KMS-11 (cell line): ENCODE data around the gene EGLN1.

Experiments used
- H2AFZ ChIP-seq: fragments of 200-600 bp; sonication (generic); 2 replicates; pipeline ENCODE4 v1.6.1; 2016; ENCODE audit warnings: antibody characterized with exemption, mixed run types, low read depth
- H3K27ac ChIP-seq: fragments of 200-600 bp; sonication (generic); 2 replicates; pipeline ENCODE4 v1.6.1; 2016; ENCODE audit warnings: mild to moderate bottlenecking, mixed run types
- H3K27me3 ChIP-seq: fragments of 200-600 bp; sonication (generic); 2 replicates; pipeline ENCODE4 v1.6.1; 2017; ENCODE audit warnings: mild to moderate bottlenecking, low read depth, mixed run types, moderate library complexity; ENCODE audit not compliant: insufficient read depth
- H3K36me3 ChIP-seq: fragments of 200-600 bp; sonication (generic); 2 replicates; pipeline ENCODE4 v1.6.1; 2017; ENCODE audit warnings: mild to moderate bottlenecking, mixed run types; ENCODE audit not compliant: insufficient read depth
- H3K4me1 ChIP-seq: fragments of 200-600 bp; sonication (generic); 2 replicates; pipeline ENCODE4 v1.6.1; 2016; ENCODE audit warnings: mild to moderate bottlenecking, low read depth, mixed run types; ENCODE audit not compliant: poor library complexity, severe bottlenecking
- H3K4me2 ChIP-seq: fragments of 200-600 bp; sonication (generic); 2 replicates; pipeline ENCODE4 v1.7.0; 2016; ENCODE audit warnings: mild to moderate bottlenecking, mixed run types
- H3K4me3 ChIP-seq: fragments of 200-600 bp; sonication (generic); IDR thresholded peaks from 2 replicates; pipeline ENCODE4 v1.6.1; 2017; ENCODE audit warnings: low read depth, low read length, mixed read lengths; ENCODE audit not compliant: insufficient read depth
- H3K79me2 ChIP-seq: fragments of 200-600 bp; sonication (generic); 2 replicates; pipeline ENCODE4 v1.6.1; 2016; ENCODE audit warnings: low read depth, mixed run types; ENCODE audit not compliant: insufficient read depth
- H3K9ac ChIP-seq: fragments of 200-600 bp; sonication (generic); 2 replicates; pipeline ENCODE4 v1.6.1; 2016; ENCODE audit warnings: mild to moderate bottlenecking, mixed run types
- H4K20me1 ChIP-seq: fragments of 200-600 bp; sonication (generic); 2 replicates; pipeline ENCODE4 v1.6.1; 2016; ENCODE audit warnings: mild to moderate bottlenecking, mixed run types; ENCODE audit not compliant: insufficient read depth
- CTCF ChIP-seq: fragments of 200-600 bp; sonication (generic); conservative IDR thresholded peaks from 2 replicates; pipeline ENCODE4 v1.6.1; 2017; ENCODE audit warnings: low read depth, mild to moderate bottlenecking, antibody characterized with exemption, low read length, moderate library complexity, mixed read lengths

EGLN1 gene

GRCh38 chr1:231408528-231409094 is 13.5 kb downstream of the EGLN1 start:
- no peaks in the 10 kb centered on the region for H4K20me1 ChIP-seq
- H3K4me2 ChIP-seq, result no peak overlapping the region
- no peaks in the 10 kb centered on the region for H3K27me3 ChIP-seq
- peaks cover 9% of the 10 kb centered on the region for H3K4me1 ChIP-seq
- no peak overlapping the region for H3K9ac ChIP-seq
- no peaks in the 10 kb centered on the region for H3K36me3 ChIP-seq
- peaks cover 12% of the 10 kb centered on the region; the same call in 1 of the 2 replicates for H3K79me2 ChIP-seq
- no peak for TF ChIP-seq CTCF
- no peak overlapping the region for H3K27ac ChIP-seq
- no peak overlapping the region for H2AFZ ChIP-seq
- no peak overlapping the region for H3K4me3 ChIP-seq

GRCh38 chr1:231407547-231408396 is 14.3 kb downstream of the EGLN1 start:
- Histone ChIP-seq H2AFZ (no peak overlapping the region), H3K27me3 (no peaks in the 10 kb centered on the region), H3K36me3 (no peaks in the 10 kb centered on the region), H3K9ac (no peak overlapping the region), H3K4me1 (peaks cover under 1% of the 10 kb centered on the region), H3K4me2 (no peak overlapping the region), H3K27ac (no peak overlapping the region), H3K4me3 (no peak overlapping the region), H4K20me1 (no peaks in the 10 kb centered on the region), H3K79me2 (peaks cover 5% of the 10 kb centered on the region; the same call in 1 of the 2 replicates)
- TF ChIP-seq CTCF, result no peak

- Histone ChIP-seq H3K9ac (no peak overlapping the region), H3K27ac (no peak overlapping the region), H3K4me2 (no peak overlapping the region), H4K20me1 (no peaks in the 10 kb centered on the region), H3K4me3 (no peak overlapping the region), H3K4me1 (no peaks in the 10 kb centered on the region), H3K36me3 (no peaks in the 10 kb centered on the region), H3K79me2 (peaks cover 4% of the 10 kb centered on the region; the same call in 1 of the 2 replicates), H2AFZ (no peak overlapping the region), H3K27me3 (no peaks in the 10 kb centered on the region)
- TF ChIP-seq CTCF, result no peak
These were observed 15.0 kb downstream of the EGLN1 start for GRCh38 chr1:231407049-231407448.

GRCh38 chr1:231404318-231404717 is 17.8 kb downstream of the EGLN1 start:
- Histone ChIP-seq H2AFZ (no peak overlapping the region), H3K4me3 (no peak overlapping the region), H3K27ac (no peak overlapping the region), H3K27me3 (no peaks in the 10 kb centered on the region), H3K9ac (no peak overlapping the region), H3K4me2 (no peak overlapping the region), H3K4me1 (no peaks in the 10 kb centered on the region), H4K20me1 (no peaks in the 10 kb centered on the region), H3K36me3 (no peaks in the 10 kb centered on the region), H3K79me2 (peaks cover 4% of the 10 kb centered on the region; the same call in 1 of the 2 replicates)
- TF ChIP-seq CTCF, result no peak
